Fibroblast of skin of scalp (primary cell): ENCODE results near the gene GMCL2.

Experiments
- DNase-seq: peaks from one replicate; pipeline ENCODE4 v3.0.0-alpha.2; 2013

GMCL2 gene

GRCh38 chr5:178177569-178177968, 9.6 kb downstream of the GMCL2 start:
- no peak for DNase-seq

GRCh38 chr5:178176791-178177190, 10.4 kb downstream of the GMCL2 start:
- DNase-seq: no peak

GRCh38 chr5:178174456-178174855, 12.7 kb downstream of the GMCL2 start:
- no peak for DNase-seq

- DNase-seq: no peak
Measured at GRCh38 chr5:178170455-178170854, 16.7 kb downstream of the GMCL2 start.

GRCh38 chr5:178165581-178165980, 21.6 kb downstream of the GMCL2 start:
- DNase-seq: no peak

- DNase-seq: peak; percentile 68
Measured at GRCh38 chr5:178163772-178164735, 23.1 kb downstream of the GMCL2 start.

GRCh38 chr5:178162481-178162880, 24.7 kb downstream of the GMCL2 start:
- no peak for DNase-seq

- DNase-seq: no peak
Measured at GRCh38 chr5:178160176-178160575, 27.0 kb downstream of the GMCL2 start.

GRCh38 chr5:178155065-178155464, 32.1 kb downstream of the GMCL2 start:
- DNase-seq: no peak

GRCh38 chr5:178153530-178154340, 33.4 kb downstream of the GMCL2 start, which contains the start of gene NHP2:
NHP2 (minus strand) TSS chr5:178153885; CDS start chr5:178153817, 68 bp downstream.
- peak; percentile 99 for DNase-seq

GRCh38 chr5:178152491-178153444, 34.4 kb downstream of the GMCL2 start:
- no peak for DNase-seq

- DNase-seq: no peak
Measured at GRCh38 chr5:178150977-178151734, 36.0 kb downstream of the GMCL2 start.

- DNase-seq: no peak
Measured at GRCh38 chr5:178149199-178149932, 37.8 kb downstream of the GMCL2 start.

- no peak for DNase-seq
Measured at GRCh38 chr5:178147406-178147805, 39.8 kb downstream of the GMCL2 start.

GRCh38 chr5:178145965-178146820, 41.0 kb downstream of the GMCL2 start:
- DNase-seq: peak; percentile 27

GRCh38 chr5:178143901-178144300, 43.3 kb downstream of the GMCL2 start:
- peak; percentile 29 for DNase-seq

- no peak for DNase-seq
Measured at GRCh38 chr5:178143246-178143645, 43.9 kb downstream of the GMCL2 start.

GRCh38 chr5:178142642-178143041, 44.5 kb downstream of the GMCL2 start:
- DNase-seq: no peak

- no peak for DNase-seq
Measured at GRCh38 chr5:178141550-178141949, 45.6 kb downstream of the GMCL2 start.

- DNase-seq: no peak
Measured at GRCh38 chr5:178137991-178138390, 49.2 kb downstream of the GMCL2 start.
